Chondrocyte (in vitro differentiated cells): ENCODE data around the gene CSF1. TPM values are rescaled to one million over a fixed set of nuclear protein-coding genes. Genes with fewer than 3 reads are reported as not detected.

Experiments used
- DNase-seq: peaks from one replicate; pipeline ENCODE4 v3.0.0; 2021; ENCODE audit warnings: mixed read lengths, low spot score
- H3K27ac Mint-ChIP-seq: one replicate; pipeline ENCODE4 v1.8.0; 2021; ENCODE audit warnings: mild to moderate bottlenecking, moderate library complexity, mixed read lengths; ENCODE audit not compliant: unreplicated experiment
- H3K27me3 Mint-ChIP-seq: 2 replicates; pipeline ENCODE4 v1.8.0; 2021; ENCODE audit warnings: low read depth, mixed read lengths
- H3K36me3 Mint-ChIP-seq: 2 replicates; pipeline ENCODE4 v1.8.0; 2021; ENCODE audit warnings: low read depth, mixed read lengths
- H3K4me1 Mint-ChIP-seq: 2 replicates; pipeline ENCODE4 v1.8.0; 2021; ENCODE audit warnings: low read depth, mild to moderate bottlenecking, mixed read lengths
- H3K4me3 Mint-ChIP-seq: one replicate; pipeline ENCODE4 v1.8.0; 2021; ENCODE audit warnings: mild to moderate bottlenecking, moderate library complexity, mixed read lengths; ENCODE audit not compliant: unreplicated experiment
- H3K9me3 Mint-ChIP-seq: 2 replicates; pipeline ENCODE4 v1.8.0; 2021; ENCODE audit warnings: low read depth, mixed read lengths
- total RNA-seq: library from RNA; stranded (reverse); gene quantifications from 3 replicates; pipeline ENCODE4 v1.2.1, GENCODE V29; 2021
- TF ChIP-seq, protein P1 (sequence below): fragments of 200-600 bp; sonication (generic); IDR thresholded peaks from 2 replicates; pipeline ENCODE4 v1.5.0; 2021; ENCODE audit warnings: antibody characterized with exemption, mild to moderate bottlenecking, moderate library complexity

The CSF1 gene
- total RNA-seq, 1 donor from 2014 or later, result 19.8 TPM

DNA sequence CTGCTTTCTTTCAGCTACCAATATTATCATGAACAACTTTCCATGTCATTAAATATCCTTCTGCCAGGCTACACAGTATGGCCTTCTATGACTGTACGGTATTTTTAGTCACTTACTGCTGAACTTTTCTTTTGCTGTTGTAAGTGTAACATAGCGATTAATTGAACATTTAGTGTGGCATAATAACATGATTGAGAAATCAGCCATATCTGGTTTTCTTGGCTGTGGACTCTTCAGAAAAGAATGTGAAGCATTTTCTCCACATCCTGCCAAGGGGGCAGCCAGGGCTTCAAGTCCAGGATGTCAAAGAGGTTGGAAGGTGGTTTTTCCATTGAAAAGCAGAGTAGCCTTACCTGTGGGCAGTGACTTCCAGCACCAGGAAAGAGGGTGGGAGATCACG is 65.1 kb downstream of the CSF1 start:
- H3K27me3 Mint-ChIP-seq, result no peaks in the 10 kb centered on the region
- no peak overlapping the region for H3K27ac Mint-ChIP-seq
- TF ChIP-seq, protein P1, sequence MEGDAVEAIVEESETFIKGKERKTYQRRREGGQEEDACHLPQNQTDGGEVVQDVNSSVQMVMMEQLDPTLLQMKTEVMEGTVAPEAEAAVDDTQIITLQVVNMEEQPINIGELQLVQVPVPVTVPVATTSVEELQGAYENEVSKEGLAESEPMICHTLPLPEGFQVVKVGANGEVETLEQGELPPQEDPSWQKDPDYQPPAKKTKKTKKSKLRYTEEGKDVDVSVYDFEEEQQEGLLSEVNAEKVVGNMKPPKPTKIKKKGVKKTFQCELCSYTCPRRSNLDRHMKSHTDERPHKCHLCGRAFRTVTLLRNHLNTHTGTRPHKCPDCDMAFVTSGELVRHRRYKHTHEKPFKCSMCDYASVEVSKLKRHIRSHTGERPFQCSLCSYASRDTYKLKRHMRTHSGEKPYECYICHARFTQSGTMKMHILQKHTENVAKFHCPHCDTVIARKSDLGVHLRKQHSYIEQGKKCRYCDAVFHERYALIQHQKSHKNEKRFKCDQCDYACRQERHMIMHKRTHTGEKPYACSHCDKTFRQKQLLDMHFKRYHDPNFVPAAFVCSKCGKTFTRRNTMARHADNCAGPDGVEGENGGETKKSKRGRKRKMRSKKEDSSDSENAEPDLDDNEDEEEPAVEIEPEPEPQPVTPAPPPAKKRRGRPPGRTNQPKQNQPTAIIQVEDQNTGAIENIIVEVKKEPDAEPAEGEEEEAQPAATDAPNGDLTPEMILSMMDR, result no peak
- no peaks in the 10 kb centered on the region for H3K9me3 Mint-ChIP-seq
- DNase-seq, result no peak
- peaks cover 2% of the 10 kb centered on the region for H3K36me3 Mint-ChIP-seq
- H3K4me3 Mint-ChIP-seq, result no peak overlapping the region
- H3K4me1 Mint-ChIP-seq, result peaks cover 22% of the 10 kb centered on the region

DNA sequence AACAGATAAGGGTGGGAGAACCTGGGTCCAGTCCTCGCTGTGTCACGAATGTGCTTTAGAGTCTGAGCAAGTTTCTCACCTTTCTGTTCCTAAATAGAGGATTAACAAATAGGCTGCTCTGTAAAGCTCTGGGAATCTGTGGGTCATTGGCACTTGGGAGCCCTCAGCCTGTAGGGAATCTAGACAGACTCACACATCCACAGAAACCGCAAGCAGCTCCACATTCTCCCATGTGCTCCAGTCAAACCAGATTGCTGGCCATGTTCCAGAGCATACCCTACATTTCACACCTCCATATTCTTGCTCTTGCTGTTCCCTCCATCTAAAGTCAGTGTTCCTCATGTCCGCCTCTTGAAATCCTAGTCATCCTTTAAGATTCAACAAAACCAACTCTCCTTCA is 66.1 kb downstream of the CSF1 start:
- Mint-ChIP-seq H3K4me1 (peaks cover 22% of the 10 kb centered on the region), H3K9me3 (no peaks in the 10 kb centered on the region), H3K4me3 (no peak overlapping the region), H3K27ac (no peak overlapping the region), H3K36me3 (peaks cover 2% of the 10 kb centered on the region), H3K27me3 (no peaks in the 10 kb centered on the region)
- TF ChIP-seq, protein P1, result no peak
- DNase-seq, result no peak

GRCh38 chr1:109977225-109977624 is 66.6 kb downstream of the CSF1 start:
- peaks cover 2% of the 10 kb centered on the region for H3K36me3 Mint-ChIP-seq
- no peak overlapping the region for H3K27ac Mint-ChIP-seq
- TF ChIP-seq, protein P1, result no peak
- H3K4me3 Mint-ChIP-seq, result no peak overlapping the region
- H3K27me3 Mint-ChIP-seq, result no peaks in the 10 kb centered on the region
- no peak for DNase-seq
- H3K9me3 Mint-ChIP-seq, result no peaks in the 10 kb centered on the region
- peaks cover 24% of the 10 kb centered on the region for H3K4me1 Mint-ChIP-seq

- Mint-ChIP-seq H3K27ac (no peak overlapping the region), H3K27me3 (no peaks in the 10 kb centered on the region), H3K4me1 (peaks cover 24% of the 10 kb centered on the region), H3K4me3 (no peak overlapping the region), H3K9me3 (no peaks in the 10 kb centered on the region), H3K36me3 (peaks cover 2% of the 10 kb centered on the region)
- no peak for DNase-seq
- TF ChIP-seq, protein P1, result no peak
These were observed 67.2 kb downstream of the CSF1 start for GRCh38 chr1:109977657-109978378.

- H3K4me1 Mint-ChIP-seq, result peaks cover 34% of the 10 kb centered on the region
- DNase-seq, result no peak
- peaks cover 2% of the 10 kb centered on the region for H3K36me3 Mint-ChIP-seq
- H3K4me3 Mint-ChIP-seq, result no peak overlapping the region
- no peaks in the 10 kb centered on the region for H3K9me3 Mint-ChIP-seq
- H3K27me3 Mint-ChIP-seq, result no peaks in the 10 kb centered on the region
- H3K27ac Mint-ChIP-seq, result no peak overlapping the region
- TF ChIP-seq, protein P1, result no peak
These were observed 68.3 kb downstream of the CSF1 start for GRCh38 chr1:109978761-109979488.
